ENCODE data around the gene C19orf25.

Gene C19orf25

DNA sequence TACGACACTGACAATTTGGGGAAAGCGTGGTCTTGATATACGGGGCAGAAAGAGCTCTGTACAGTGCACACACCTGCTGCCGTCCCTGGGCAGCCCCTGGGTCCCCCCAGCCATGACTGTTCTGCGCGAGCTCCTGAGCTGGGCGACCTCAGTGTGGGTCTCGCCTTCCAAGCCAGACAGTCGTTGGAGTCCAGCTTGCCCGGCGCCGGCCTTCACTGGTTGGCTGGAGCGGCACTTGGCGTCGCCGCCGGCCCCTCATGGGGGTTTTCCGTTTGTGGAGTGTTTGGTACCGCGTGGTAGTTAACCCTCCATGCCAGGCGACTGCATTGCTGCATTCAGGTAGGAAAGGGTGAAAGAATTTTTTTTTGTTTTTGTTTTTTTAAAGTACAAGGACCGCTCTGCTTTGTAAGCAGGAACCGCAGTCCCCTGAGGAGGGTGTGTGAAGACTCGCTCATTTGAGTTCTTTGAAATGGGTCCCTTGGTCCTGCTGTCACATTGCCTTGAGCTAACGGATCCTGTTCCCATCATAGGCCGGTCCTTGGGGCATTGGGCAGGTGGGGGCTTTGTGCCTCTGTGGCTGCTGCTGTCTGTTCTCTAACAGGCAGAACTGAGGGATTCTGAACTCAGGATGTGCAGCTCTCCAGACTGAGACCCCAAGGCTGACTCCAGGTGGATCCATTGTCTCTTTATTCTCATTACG lies 51.6 kb downstream of the C19orf25 start:
- no peak for DNase-seq

DNA sequence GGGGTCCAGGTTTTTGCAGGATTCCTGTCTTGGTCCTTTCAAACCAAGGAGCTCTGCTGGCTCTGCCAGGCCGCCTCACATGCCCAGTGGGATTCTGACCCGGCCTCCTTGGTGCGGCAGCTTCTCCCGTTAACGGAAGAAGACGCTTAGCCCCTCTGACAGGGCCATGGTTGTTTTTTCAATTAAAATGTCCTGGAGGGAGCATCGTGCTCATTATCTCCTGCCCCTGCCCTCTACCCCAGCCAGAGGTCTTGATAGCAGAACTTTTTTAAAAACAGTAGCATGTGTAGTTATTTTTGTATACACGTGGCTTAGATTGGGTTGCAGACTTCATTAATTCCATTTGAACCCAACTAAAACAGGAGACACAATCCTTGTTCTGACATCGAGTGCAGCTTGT lies 52.3 kb downstream of the C19orf25 start:
- DNase-seq, result no peak

DNA sequence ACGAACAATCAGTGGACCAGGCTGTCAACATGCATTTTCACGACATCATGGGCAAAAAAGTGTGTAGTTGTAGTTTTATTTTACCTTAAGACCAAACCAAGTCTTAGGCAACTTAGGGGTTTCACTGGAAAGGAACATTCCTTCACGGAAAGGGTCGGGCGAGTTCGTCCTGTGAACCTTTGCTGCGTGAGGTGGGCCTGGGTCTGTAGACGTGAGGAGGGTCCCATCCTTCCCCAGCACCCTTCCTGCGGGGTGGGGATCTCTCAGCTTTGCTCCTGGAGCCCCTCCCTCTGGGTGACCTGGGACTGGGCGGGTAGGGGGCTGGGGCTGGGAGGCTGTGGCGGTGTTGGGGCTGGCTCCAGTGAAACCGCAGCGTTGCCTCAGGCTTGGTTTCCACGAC lies 53.1 kb downstream of the C19orf25 start:
- DNase-seq, result no peak

DNA sequence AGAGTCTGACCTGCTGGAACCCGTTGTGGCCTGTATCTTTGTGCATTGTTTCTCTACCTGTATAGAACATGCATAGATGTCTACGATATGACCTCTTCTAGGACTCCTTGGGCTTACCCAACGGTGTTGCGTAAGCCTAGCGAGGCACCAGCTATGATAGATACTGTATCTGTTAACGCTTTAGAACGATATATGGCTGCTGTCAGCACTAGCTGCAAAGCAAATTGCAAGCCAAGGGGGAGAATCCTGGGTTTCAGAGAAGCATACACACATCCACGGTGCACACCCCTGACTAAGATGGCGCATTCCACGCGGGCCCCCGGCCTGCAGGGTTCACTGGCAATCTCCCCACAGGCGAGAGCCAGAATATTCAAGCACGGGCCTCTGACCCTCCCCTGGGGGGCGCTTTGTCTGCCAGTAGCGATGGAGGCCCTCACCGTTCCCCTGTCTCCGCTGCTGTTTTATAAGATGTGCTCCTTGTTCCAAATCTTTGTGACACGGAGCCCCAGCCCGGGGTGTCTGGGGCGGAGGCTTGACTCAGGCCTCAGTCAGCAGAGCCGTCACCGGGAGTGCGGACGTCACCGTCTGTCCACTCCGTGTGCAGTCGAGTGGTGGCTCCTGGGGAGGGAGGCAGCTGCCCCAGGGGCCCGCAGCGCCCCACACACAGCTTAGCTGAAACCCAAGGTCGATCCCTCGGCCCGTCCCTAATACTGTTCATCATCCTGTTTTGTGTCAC lies 53.7 kb downstream of the C19orf25 start:
- DNase-seq, result no peak

GRCh38 chr19:1424192-1424955 lies 54.6 kb downstream of the C19orf25 start:
- no peak for DNase-seq

DNA sequence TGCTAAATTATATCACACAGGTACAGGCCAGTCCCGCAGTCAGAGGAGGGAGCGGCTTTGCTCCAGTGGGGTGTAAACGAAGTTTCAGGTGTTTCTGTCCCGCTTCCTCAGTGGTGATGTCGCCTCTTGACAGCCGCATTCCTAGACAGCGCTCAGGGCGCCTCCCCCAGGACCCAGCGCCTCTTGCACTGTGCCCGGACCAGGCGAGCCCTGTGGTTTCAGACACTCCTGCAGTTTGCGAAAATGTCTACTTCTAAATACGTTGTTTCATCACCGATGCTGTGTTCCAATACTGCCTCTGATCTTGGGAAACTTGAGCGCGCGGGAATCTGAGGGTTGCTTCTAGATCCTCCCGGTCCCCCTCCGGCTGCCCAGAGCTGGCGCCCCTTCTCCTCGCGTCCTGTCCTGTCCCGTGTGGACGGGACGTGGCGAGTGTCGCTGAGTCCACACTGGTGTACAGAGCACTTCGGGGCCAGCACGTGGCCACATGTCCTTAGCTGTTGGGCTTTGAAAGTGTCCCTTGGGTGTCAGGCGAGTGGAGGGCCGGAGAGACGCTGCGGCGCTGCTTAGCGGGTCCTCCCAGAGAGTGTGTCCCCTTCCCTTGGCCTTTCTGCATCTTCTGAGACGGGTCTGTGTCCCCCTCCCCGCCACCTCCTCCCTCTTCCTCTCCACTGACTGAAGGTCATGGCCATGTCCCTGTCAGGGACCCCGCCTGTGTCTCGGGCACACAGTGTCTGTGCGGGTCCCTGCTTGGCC lies 55.4 kb downstream of the C19orf25 start:
- no peak for DNase-seq

Data from right hindlimb (tissue), 1 donor.